Measurements from ENCODE around the gene PCP2. TPM values are rescaled to one million over a fixed set of nuclear protein-coding genes. Genes with fewer than 3 reads are reported as not detected.

PCP2 gene
- total RNA-seq, 1 donor from 2014 or later, result not detected

DNA sequence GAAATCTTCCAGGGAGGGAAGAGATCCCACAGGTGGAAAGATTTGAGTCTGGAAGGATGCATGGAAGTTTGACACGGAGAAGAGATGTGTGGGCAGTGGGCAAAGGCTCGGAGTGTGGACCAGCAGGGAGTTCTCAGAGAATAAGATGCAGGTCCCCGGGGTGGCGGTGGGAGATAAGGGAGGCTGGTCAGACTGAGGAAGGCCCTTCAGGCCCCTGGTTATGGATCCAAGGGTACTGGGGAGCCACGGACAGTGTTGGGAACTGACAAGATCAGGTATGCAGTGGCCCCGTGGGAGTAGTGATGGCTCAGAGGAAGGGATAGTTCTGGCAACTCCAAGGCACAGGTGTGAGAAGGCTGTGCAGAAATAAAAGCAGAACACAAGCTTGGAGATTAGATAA, 35.3 kb downstream of the PCP2 start:
- DNase-seq (ENCODE audit: low read depth in 2 of 2), result no peak

DNA sequence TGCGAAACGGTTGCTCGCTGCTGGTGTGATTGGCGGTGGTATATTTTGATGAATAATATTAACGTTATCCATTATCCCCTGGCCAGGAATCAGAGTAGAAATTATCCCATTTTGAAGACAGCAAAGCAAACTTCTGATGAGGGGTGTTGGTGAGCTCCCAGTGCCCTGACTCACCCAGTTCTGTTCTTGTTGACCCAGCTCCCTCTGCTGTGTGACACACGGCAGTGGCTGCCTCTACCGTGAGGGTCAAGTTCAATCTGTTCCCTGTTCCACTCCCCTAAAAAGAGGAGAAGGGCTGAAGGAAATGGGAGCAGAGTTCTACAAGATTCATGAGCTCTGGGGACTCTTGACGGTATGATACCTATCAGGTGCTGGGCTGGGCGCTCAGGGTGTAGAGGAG, 35.8 kb downstream of the PCP2 start:
- no peak for DNase-seq (ENCODE audit: low read depth in 2 of 2)

DNA sequence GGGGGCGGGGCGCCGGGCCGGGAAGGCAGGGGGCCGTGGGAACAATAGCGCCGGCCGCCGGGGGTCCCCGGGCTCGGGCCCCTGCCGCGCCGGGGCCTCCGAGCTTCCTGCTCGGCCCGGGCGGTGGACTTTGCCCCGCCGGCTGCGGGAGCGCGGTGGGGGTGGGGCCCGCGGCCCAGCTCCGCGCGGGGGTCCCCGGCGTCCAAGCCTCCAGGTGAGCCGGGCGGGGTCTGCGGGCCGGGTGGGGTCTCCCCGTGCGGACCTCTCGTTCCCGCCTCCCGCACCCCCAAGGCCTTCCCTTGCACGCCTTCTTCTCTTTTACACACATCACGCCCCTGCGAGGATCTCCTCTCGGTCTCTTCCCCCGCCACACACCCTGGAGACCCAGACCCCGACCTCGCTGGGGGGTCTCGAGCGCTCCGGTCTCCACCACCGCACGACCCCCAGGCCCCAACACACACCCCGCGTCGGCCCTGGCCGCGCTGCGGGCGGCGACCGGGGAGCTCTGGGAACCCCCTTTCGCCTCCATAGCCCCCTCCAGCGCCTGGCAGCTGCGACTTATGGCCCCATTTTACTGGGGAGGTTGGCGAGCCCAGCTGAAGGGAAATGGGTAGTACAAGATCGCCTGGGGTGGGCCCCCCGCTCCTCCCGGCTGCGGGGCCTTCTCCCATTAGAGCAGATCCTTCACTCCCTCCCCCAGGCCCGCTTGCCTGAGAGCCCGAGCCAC, 37.1 kb downstream of the PCP2 start:
- no peak for DNase-seq (ENCODE audit: low read depth in 2 of 2)

GRCh38 chr19:7595466-7596133, 37.9 kb downstream of the PCP2 start, which contains the start of gene CAMSAP3:
CAMSAP3 (plus strand) TSS chr19:7595863; CDS start chr19:7596003, 140 bp downstream.
- DNase-seq (ENCODE audit: low read depth in 2 of 2), result peak in 1 of 2 donors; percentile 18

DNA sequence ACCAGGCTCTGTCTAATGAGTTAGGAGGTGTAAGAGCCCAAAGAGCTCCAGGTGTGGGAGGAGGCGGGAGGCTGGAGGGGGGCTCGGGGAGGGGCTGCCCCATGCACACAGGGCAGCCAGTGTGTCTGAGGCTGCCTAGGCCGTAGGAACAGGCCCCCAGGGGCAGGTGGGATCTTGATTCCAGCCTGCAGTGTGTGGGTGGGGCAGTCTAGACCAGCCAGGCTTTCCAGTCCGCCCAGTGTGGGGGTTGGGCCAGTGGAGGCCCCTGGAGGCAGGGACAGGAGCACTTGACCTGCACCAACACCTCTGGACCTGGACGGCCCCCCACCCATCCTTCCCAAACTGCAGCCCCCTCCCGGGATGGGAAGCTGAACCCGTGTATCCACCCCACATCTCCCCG, 43.3 kb downstream of the PCP2 start:
- DNase-seq (ENCODE audit: low read depth in 2 of 2), result no peak

DNA sequence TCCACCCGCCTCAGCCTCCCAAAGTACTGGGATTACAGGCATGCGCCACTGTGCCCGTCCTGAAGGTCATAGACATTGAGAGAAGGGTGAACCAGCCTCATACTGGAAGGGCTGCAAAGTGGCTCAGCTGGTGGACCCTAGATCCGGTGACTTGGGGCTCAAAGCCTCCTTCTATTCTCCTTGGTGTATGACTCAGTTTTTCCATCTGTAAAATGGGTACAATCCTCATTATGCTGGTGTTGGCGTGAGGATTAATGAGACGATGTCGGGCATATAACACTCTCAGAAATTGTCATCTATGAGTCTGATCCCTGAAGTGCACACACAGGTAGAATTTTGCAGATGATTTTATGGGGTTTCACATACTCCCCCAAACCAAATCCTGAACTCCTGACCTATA, 43.7 kb downstream of the PCP2 start:
- DNase-seq (ENCODE audit: low read depth in 2 of 2), result no peak

DNA sequence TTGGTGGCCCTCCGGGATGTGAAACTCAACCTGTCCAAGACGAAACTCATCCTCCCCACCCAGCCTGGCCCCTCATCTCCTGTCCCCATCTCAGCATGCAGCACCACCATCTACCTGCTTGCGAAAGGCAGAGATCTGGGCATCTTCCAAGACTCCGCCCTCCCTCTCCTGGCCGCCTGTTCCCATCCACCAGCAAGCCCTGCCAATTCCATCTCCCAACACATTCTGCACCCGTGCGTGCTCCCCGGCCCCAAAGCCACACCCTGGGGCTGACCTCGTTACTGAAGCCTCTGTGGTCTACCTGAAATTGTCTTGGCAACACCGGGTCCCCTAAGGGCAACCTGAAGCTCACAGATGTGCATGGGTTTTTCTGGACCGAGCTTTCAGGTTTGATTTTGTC, 51.1 kb downstream of the PCP2 start:
- no peak for DNase-seq (ENCODE audit: low read depth in 2 of 2)

Other genes starting within 250 kb of the PCP2 start
- gene PEX11G, start 144.7 kb downstream of the PCP2 start, total RNA-seq, result 1.3 and 1.6 TPM in 2 replicates
- 10.7 and 12.9 TPM in 2 replicates for gene ZNF358, start 117.6 kb downstream of the PCP2 start, total RNA-seq
- 3.3 and 5.4 TPM in 2 replicates for gene MCOLN1, start 111.1 kb downstream of the PCP2 start, total RNA-seq
- gene PNPLA6, start 98.0 kb downstream of the PCP2 start, total RNA-seq, result 59.9 and 88.3 TPM in 2 replicates
- gene CAMSAP3, start 37.9 kb downstream of the PCP2 start, total RNA-seq, result under 0.01 TPM in 2 replicates
- gene XAB2, start 4.2 kb downstream of the PCP2 start, total RNA-seq, result 15.7 and 17.3 TPM in 2 replicates
- gene PET100, start 3.9 kb downstream of the PCP2 start, total RNA-seq, result 37.0 and 40.1 TPM in 2 replicates
- gene STXBP2, start 3.4 kb upstream of the PCP2 start, total RNA-seq, result 23.3 and 29.8 TPM in 2 replicates
- gene RETN, start 35.3 kb upstream of the PCP2 start, total RNA-seq, result not detected in 2 replicates
- not detected in 2 replicates for gene MCEMP1, start 43.4 kb upstream of the PCP2 start, total RNA-seq
- 63.4 and 82.5 TPM in 2 replicates for gene TRAPPC5, start 47.1 kb upstream of the PCP2 start, total RNA-seq
- gene FCER2, start 68.4 kb upstream of the PCP2 start, total RNA-seq, result not detected in 2 replicates
- gene CLEC4G, start 98.4 kb upstream of the PCP2 start, total RNA-seq, result not detected in 2 replicates
- not detected in 2 replicates for gene CD209, start 113.8 kb upstream of the PCP2 start, total RNA-seq
- gene CLEC4M, start 129.5 kb upstream of the PCP2 start, total RNA-seq, result 8.5 and 15.3 TPM in 2 replicates
- 7.0 and 7.9 TPM in 2 replicates for gene EVI5L, start 196.5 kb upstream of the PCP2 start, total RNA-seq
- not detected in 2 replicates for gene PRR36, start 240.7 kb upstream of the PCP2 start, total RNA-seq